ENCODE data around the gene ICAM4.
"Not testable (repeated sequence)": the region's sequence is repeated elsewhere in the genome, so short reads cannot be mapped to it uniquely, and the experiment has no call there.

Gene ICAM4

DNA sequence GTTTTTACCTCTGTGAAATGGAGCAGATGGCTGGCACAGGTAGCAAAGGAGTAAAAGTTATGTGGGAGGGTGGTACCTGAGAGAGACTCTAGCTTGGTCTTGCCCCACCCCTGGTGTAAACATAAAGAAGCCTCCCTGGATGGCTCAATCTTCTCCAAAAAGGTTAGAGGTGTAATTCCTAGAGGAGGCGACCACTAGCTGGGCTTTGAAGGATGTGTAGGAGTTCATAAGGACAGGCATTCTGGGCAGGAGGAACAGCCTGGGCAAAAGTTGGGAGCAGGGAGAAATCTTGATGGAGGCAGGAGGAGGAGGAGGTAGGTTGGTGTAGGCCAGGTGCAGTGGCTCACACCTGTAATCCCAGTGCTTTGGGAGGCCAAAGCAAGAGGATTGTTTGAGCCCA is 7.8 kb upstream of the ICAM4 start:
- intact Hi-C loops (cut with DNase I; ENCODE audit: low total_unique reads) = no loop called here
- DNase-seq = no peak
- Histone ChIP-seq H3K36me3 (peaks cover 0 to 18% (median 10%) of the 10 kb centered on the region in 3 donors), H3K27ac (no peak overlapping the region), H3K4me3 (no peak overlapping the region), H3K4me1 (no peaks in the 10 kb centered on the region), H3K27me3 (peaks cover 0 to 12% of the 10 kb centered on the region in 2 donors), H3K9me3 (no peaks in the 10 kb centered on the region)
- TF ChIP-seq, protein P1, sequence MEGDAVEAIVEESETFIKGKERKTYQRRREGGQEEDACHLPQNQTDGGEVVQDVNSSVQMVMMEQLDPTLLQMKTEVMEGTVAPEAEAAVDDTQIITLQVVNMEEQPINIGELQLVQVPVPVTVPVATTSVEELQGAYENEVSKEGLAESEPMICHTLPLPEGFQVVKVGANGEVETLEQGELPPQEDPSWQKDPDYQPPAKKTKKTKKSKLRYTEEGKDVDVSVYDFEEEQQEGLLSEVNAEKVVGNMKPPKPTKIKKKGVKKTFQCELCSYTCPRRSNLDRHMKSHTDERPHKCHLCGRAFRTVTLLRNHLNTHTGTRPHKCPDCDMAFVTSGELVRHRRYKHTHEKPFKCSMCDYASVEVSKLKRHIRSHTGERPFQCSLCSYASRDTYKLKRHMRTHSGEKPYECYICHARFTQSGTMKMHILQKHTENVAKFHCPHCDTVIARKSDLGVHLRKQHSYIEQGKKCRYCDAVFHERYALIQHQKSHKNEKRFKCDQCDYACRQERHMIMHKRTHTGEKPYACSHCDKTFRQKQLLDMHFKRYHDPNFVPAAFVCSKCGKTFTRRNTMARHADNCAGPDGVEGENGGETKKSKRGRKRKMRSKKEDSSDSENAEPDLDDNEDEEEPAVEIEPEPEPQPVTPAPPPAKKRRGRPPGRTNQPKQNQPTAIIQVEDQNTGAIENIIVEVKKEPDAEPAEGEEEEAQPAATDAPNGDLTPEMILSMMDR (IDR thresholded peaks at IDR 0.05) = no peak

DNA sequence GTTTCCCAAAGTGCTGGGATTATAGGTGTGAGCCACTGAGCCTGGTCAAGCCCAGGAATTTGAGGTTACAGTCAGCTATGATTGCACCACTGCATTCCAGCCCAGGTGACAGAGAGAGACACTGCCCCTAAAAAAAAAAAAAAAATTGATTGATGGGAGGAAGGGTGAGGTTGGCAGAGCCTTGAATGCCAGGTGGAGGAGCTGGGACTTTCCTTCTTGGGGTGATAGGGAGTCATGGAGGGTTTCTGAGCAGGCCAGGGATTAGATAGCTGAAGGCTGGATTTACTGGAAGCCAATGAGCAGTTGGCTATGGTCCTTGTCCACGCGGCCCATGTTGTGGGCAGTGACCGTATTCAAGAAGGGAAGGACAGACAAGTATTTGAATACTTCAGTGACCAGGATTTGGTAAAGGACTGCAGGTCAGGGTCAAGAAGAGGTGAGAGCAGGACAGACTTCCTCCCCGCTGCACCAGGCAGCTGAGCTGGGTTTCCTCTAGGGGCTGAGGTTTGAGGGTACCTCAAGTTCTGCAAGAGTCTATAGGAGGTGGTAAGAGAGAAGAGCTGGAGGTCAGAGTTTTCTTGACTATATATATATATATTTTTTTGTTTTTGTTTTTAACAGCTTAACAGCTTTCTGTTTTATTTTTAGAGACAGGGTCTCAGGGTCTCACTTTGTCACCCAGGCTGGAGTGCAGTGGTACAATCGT is 6.9 kb upstream of the ICAM4 start:
- no peak for DNase-seq
- Histone ChIP-seq H3K4me1 (no peaks in the 10 kb centered on the region), H3K27ac (no peak overlapping the region), H3K9me3 (no peaks in the 10 kb centered on the region), H3K36me3 (peaks cover 0 to 24% (median 15%) of the 10 kb centered on the region in 3 donors), H3K27me3 (peaks cover 0 to 21% of the 10 kb centered on the region in 2 donors), H3K4me3 (no peak overlapping the region)
- intact Hi-C loops (cut with DNase I; ENCODE audit: low total_unique reads) = no loop called here
- TF ChIP-seq, protein P1 (IDR thresholded peaks at IDR 0.05) = no peak

DNA sequence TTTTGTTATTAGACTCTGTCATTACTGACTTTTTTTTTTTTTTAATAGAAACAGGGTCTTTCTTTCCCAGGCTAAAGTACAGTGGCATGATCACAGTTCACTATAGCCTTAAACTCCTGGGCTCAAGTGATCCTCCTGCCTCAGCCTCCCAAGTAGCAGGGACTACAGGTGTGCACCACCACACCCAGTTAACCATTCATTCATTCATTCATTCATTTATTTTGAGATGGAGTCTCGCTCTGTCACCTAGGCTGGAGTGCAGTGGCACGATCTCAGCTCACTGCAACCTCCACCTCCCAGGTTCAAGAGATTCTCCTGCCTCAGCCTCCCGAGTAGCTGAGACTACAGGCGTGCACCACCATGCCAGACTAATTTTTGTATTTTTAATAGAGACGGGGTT is 4.7 kb upstream of the ICAM4 start:
- peaks cover 0 to 34% of the 10 kb centered on the region in 2 donors for H3K27me3 ChIP-seq
- H3K27ac ChIP-seq; H3K4me1 ChIP-seq; H3K9me3 ChIP-seq; H3K4me3 ChIP-seq; DNase-seq; intact Hi-C loops (cut with DNase I; ENCODE audit: low total_unique reads): not testable (repeated sequence)
- H3K36me3 ChIP-seq = peaks cover 0 to 29% (median 21%) of the 10 kb centered on the region in 3 donors

DNA sequence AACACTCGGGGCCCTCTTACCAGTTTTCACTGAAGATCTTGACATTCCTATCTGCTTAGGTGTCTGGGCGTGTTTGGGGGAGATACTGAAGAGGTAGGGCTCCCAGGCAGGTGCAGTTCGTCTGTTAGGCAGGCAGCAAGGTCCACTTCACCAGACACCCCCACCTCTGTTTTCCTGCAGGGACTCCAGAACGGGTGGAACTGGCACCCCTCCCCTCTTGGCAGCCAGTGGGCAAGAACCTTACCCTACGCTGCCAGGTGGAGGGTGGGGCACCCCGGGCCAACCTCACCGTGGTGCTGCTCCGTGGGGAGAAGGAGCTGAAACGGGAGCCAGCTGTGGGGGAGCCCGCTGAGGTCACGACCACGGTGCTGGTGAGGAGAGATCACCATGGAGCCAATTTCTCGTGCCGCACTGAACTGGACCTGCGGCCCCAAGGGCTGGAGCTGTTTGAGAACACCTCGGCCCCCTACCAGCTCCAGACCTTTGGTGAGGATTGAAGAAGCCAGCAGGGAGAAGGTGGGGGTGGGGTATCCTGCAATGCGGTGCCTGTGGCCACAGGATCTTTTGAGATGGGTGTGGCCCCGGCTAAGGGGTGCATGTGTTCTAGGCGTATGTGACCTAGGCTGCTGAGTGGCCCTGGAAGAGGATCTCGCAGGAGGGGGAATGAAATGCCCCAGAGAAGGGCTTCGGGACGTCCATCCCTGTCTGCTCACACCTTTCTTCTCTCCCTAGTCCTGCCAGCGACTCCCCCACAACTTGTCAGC is 3.3 kb upstream of the ICAM4 start:
- Histone ChIP-seq H3K9me3 (no peaks in the 10 kb centered on the region), H3K27ac (no peak overlapping the region), H3K4me1 (peaks cover 0 to 15% (median 10%) of the 10 kb centered on the region in 4 donors), H3K27me3 (peaks cover under 1 to 48% of the 10 kb centered on the region in 2 donors), H3K36me3 (peaks cover 0 to 29% (median 21%) of the 10 kb centered on the region in 3 donors), H3K4me3 (no peak overlapping the region)
- no peak for DNase-seq
- TF ChIP-seq, protein P1 (IDR thresholded peaks at IDR 0.05) = no peak
- intact Hi-C loops (cut with DNase I; ENCODE audit: low total_unique reads) = no loop called here

DNA sequence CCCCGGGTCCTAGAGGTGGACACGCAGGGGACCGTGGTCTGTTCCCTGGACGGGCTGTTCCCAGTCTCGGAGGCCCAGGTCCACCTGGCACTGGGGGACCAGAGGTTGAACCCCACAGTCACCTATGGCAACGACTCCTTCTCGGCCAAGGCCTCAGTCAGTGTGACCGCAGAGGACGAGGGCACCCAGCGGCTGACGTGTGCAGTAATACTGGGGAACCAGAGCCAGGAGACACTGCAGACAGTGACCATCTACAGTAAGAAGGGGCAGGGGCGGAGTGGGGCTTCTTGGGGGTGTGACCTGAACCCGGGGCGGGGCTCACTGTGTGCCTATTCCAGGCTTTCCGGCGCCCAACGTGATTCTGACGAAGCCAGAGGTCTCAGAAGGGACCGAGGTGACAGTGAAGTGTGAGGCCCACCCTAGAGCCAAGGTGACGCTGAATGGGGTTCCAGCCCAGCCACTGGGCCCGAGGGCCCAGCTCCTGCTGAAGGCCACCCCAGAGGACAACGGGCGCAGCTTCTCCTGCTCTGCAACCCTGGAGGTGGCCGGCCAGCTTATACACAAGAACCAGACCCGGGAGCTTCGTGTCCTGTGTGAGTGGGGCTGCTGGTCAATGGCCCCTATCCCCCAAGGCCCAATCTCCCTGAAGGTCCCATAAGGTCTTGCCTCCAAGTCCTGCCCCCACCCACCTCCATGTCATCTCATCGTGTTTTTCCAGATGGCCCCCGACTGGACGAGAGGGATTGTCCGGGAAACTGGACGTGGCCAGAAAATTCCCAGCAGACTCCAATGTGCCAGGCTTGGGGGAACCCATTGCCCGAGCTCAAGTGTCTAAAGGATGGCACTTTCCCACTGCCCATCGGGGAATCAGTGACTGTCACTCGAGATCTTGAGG is 2.4 kb upstream of the ICAM4 start:
- TF ChIP-seq, protein P1 (IDR thresholded peaks at IDR 0.05) = no peak
- peaks cover 5 to 51% of the 10 kb centered on the region in 2 donors for H3K27me3 ChIP-seq
- no peak for DNase-seq
- H3K9me3 ChIP-seq = no peaks in the 10 kb centered on the region
- H3K27ac ChIP-seq = no peak overlapping the region
- H3K4me1 ChIP-seq = peaks cover 0 to 23% (median 18%) of the 10 kb centered on the region in 4 donors
- no peak overlapping the region for H3K4me3 ChIP-seq
- intact Hi-C loops (cut with DNase I; ENCODE audit: low total_unique reads) = no loop called here
- H3K36me3 ChIP-seq = peaks cover 0 to 23% (median 21%) of the 10 kb centered on the region in 3 donors
